HEK293 (cell line): Measurements from ENCODE around the gene PPHLN1.

ENCODE experiments used
- GLI4 ChIP-seq: fragments of 450-650 bp; formaldehyde crosslinking; IDR thresholded peaks from 2 replicates; pipeline ENCODE4 v1.5.1; 2016; ENCODE audit warnings: missing biosample characterization, missing genetic modification characterization
- SCRT1 ChIP-seq: fragments of 450-650 bp; formaldehyde crosslinking; IDR thresholded peaks from 2 replicates; pipeline ENCODE4 v1.5.1; 2016; ENCODE audit warnings: missing biosample characterization, missing genetic modification characterization, borderline replicate concordance
- WT1 ChIP-seq: fragments of 450-650 bp; formaldehyde crosslinking; IDR thresholded peaks from 2 replicates; pipeline ENCODE4 v1.5.1; 2016; ENCODE audit warnings: missing biosample characterization, missing genetic modification characterization
- ZBTB7A ChIP-seq: fragments of 450-650 bp; formaldehyde crosslinking; IDR thresholded peaks from 2 replicates; pipeline ENCODE4 v1.5.1; 2016; ENCODE audit warnings: low read depth, missing biosample characterization, missing genetic modification characterization
- ZFP37 ChIP-seq: fragments of 450-650 bp; formaldehyde crosslinking; IDR thresholded peaks from 2 replicates; pipeline ENCODE4 v1.5.1; 2016; ENCODE audit warnings: missing biosample characterization, missing genetic modification characterization
- ZNF155 ChIP-seq: fragments of 450-650 bp; formaldehyde crosslinking; IDR thresholded peaks from 2 replicates; pipeline ENCODE4 v1.5.1; 2016; ENCODE audit warnings: missing biosample characterization, missing genetic modification characterization
- ZNF202 ChIP-seq: fragments of 450-650 bp; formaldehyde crosslinking; IDR thresholded peaks from 2 replicates; pipeline ENCODE4 v1.5.1; 2016; ENCODE audit warnings: missing biosample characterization, missing genetic modification characterization, borderline replicate concordance
- ZNF37A ChIP-seq: fragments of 450-650 bp; IDR thresholded peaks from 2 replicates; pipeline ENCODE4 v1.5.1; 2018; ENCODE audit warnings: missing biosample characterization, missing genetic modification characterization
- ZNF394 ChIP-seq: fragments of 450-650 bp; formaldehyde crosslinking; IDR thresholded peaks from 2 replicates; pipeline ENCODE4 v1.5.1; 2016; ENCODE audit warnings: missing biosample characterization, missing genetic modification characterization, mild to moderate bottlenecking, moderate library complexity, borderline replicate concordance
- ZNF404 ChIP-seq: fragments of 450-650 bp; formaldehyde crosslinking; IDR thresholded peaks from 2 replicates; pipeline ENCODE4 v1.5.1; 2017; ENCODE audit warnings: missing biosample characterization, missing genetic modification characterization
- ZNF544 ChIP-seq: fragments of 450-650 bp; formaldehyde crosslinking; IDR thresholded peaks from 2 replicates; pipeline ENCODE4 v1.5.0; 2017; ENCODE audit warnings: missing biosample characterization, missing genetic modification characterization
- ZNF558 ChIP-seq: fragments of 450-650 bp; formaldehyde crosslinking; IDR thresholded peaks from 2 replicates; pipeline ENCODE4 v1.5.1; 2016; ENCODE audit warnings: missing biosample characterization, missing genetic modification characterization
- ZNF561 ChIP-seq: fragments of 450-650 bp; IDR thresholded peaks from 2 replicates; pipeline ENCODE4 v1.5.1; 2018; ENCODE audit warnings: missing biosample characterization, missing genetic modification characterization, borderline replicate concordance
- ZNF600 ChIP-seq: fragments of 450-650 bp; formaldehyde crosslinking; IDR thresholded peaks from 2 replicates; pipeline ENCODE4 v1.5.1; 2016; ENCODE audit warnings: missing biosample characterization, missing genetic modification characterization
- ZNF610 ChIP-seq: fragments of 450-650 bp; formaldehyde crosslinking; IDR thresholded peaks from 2 replicates; pipeline ENCODE4 v1.5.1; 2016; ENCODE audit warnings: missing biosample characterization, missing genetic modification characterization, borderline replicate concordance
- ZNF624 ChIP-seq: fragments of 450-650 bp; formaldehyde crosslinking; IDR thresholded peaks from 2 replicates; pipeline ENCODE4 v1.5.1; 2017; ENCODE audit warnings: missing biosample characterization, missing genetic modification characterization
- ZNF670 ChIP-seq: fragments of 450-650 bp; formaldehyde crosslinking; IDR thresholded peaks from 2 replicates; pipeline ENCODE4 v1.5.1; 2016; ENCODE audit warnings: missing biosample characterization, missing genetic modification characterization, low read depth
- ZNF677 ChIP-seq: fragments of 450-650 bp; IDR thresholded peaks from 2 replicates; pipeline ENCODE4 v1.5.0; 2018; ENCODE audit warnings: missing biosample characterization, mild to moderate bottlenecking, missing genetic modification characterization, moderate library complexity
- ZNF768 ChIP-seq: fragments of 450-650 bp; formaldehyde crosslinking; IDR thresholded peaks from 2 replicates; pipeline ENCODE4 v1.5.1; 2018; ENCODE audit warnings: missing biosample characterization, mild to moderate bottlenecking, missing genetic modification characterization
- ZNF791 ChIP-seq: fragments of 450-650 bp; formaldehyde crosslinking; IDR thresholded peaks from 2 replicates; pipeline ENCODE4 v1.5.1; 2016; ENCODE audit warnings: missing biosample characterization, missing genetic modification characterization
- TF ChIP-seq, protein P1 (sequence below): fragments of 450-650 bp; formaldehyde crosslinking; IDR thresholded peaks from 2 replicates; pipeline ENCODE4 v1.5.1; 2016; ENCODE audit warnings: missing biosample characterization, missing genetic modification characterization, borderline replicate concordance
- TF ChIP-seq, protein P2 (sequence below): fragments of 450-650 bp; formaldehyde crosslinking; IDR thresholded peaks from 2 replicates; pipeline ENCODE4 v1.5.1; 2017; ENCODE audit warnings: missing biosample characterization, missing genetic modification characterization
- TF ChIP-seq, protein P3 (sequence below): fragments of 450-650 bp; formaldehyde crosslinking; IDR thresholded peaks from 2 replicates; pipeline ENCODE4 v1.5.1; 2016; ENCODE audit warnings: missing biosample characterization, missing genetic modification characterization
- TF ChIP-seq, protein P4 (sequence below): fragments of 450-650 bp; formaldehyde crosslinking; IDR thresholded peaks from 2 replicates; pipeline ENCODE4 v1.5.1; 2017; ENCODE audit warnings: missing biosample characterization, missing genetic modification characterization
- TF ChIP-seq, protein P5 (sequence below): fragments of 450-650 bp; formaldehyde crosslinking; IDR thresholded peaks from 2 replicates; pipeline ENCODE4 v1.5.1; 2016; ENCODE audit warnings: missing biosample characterization, missing genetic modification characterization
- TF ChIP-seq, protein P6 (sequence below): fragments of 450-650 bp; formaldehyde crosslinking; IDR thresholded peaks from 2 replicates; pipeline ENCODE4 v1.5.1; 2016; ENCODE audit warnings: missing biosample characterization, missing genetic modification characterization
- TF ChIP-seq, protein P7 (sequence below): fragments of 450-650 bp; formaldehyde crosslinking; IDR thresholded peaks from 2 replicates; pipeline ENCODE4 v1.5.1; 2016; ENCODE audit warnings: missing biosample characterization, missing genetic modification characterization

The PPHLN1 gene

DNA sequence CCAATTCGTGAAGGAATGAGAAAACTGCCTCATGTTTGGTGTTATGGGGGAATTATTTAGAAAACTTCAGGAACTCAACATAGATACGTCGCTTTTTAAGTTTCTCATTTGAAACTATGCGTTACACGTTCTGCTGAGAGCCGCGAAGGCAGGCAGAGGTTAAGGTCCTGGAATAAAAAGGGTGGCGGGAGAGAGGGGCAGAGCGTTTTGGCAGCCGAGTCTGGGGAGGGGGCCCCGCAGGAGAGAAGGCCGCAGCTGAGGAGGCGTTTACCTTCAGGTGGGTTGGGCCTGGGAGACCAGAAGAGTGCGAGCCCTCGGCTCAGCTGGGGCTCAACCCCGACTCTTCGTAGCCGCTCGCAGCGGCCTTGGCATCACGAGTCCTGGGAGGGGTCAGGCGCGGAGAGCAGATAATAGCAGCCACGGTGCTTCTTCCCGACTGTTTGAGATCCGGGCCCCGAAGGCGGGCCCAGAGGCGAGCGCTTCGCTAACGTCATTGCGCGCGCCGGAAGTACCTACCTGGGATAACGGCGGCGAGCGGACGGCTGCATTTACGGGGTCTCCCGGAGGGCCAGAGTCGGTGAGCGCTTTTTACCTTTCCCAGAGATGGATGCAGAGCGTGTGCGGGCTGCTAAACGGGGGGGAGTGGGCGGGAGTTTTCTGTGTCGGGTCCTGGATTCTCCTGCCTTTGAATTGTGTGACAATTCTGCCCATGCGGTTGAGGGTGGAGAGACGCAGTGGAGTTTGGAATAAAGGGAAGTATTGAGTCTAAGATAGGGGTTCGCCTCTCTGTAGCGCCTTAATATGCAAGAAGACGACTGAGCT lies at the start of gene PPHLN1, which contains the start of gene ZCRB1 (continued):
- TF ChIP-seq, protein P1, sequence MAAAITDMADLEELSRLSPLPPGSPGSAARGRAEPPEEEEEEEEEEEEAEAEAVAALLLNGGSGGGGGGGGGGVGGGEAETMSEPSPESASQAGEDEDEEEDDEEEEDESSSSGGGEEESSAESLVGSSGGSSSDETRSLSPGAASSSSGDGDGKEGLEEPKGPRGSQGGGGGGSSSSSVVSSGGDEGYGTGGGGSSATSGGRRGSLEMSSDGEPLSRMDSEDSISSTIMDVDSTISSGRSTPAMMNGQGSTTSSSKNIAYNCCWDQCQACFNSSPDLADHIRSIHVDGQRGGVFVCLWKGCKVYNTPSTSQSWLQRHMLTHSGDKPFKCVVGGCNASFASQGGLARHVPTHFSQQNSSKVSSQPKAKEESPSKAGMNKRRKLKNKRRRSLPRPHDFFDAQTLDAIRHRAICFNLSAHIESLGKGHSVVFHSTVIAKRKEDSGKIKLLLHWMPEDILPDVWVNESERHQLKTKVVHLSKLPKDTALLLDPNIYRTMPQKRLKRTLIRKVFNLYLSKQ (tag by site-specific recombination), result no peak
- no peak; the same call in 1 of the 2 replicates for TF ChIP-seq GLI4 (tag by site-specific recombination)
- no peak for TF ChIP-seq ZNF768 (tag by site-specific recombination)
- no peak for TF ChIP-seq ZNF544 (tag by site-specific recombination)
- TF ChIP-seq ZNF561, result peak; percentile 89
- no peak for TF ChIP-seq ZNF670
- TF ChIP-seq, protein P2, sequence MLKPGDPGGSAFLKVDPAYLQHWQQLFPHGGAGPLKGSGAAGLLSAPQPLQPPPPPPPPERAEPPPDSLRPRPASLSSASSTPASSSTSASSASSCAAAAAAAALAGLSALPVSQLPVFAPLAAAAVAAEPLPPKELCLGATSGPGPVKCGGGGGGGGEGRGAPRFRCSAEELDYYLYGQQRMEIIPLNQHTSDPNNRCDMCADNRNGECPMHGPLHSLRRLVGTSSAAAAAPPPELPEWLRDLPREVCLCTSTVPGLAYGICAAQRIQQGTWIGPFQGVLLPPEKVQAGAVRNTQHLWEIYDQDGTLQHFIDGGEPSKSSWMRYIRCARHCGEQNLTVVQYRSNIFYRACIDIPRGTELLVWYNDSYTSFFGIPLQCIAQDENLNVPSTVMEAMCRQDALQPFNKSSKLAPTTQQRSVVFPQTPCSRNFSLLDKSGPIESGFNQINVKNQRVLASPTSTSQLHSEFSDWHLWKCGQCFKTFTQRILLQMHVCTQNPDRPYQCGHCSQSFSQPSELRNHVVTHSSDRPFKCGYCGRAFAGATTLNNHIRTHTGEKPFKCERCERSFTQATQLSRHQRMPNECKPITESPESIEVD (tag by site-specific recombination), result no peak
- no peak for TF ChIP-seq ZNF558
- TF ChIP-seq, protein P3, sequence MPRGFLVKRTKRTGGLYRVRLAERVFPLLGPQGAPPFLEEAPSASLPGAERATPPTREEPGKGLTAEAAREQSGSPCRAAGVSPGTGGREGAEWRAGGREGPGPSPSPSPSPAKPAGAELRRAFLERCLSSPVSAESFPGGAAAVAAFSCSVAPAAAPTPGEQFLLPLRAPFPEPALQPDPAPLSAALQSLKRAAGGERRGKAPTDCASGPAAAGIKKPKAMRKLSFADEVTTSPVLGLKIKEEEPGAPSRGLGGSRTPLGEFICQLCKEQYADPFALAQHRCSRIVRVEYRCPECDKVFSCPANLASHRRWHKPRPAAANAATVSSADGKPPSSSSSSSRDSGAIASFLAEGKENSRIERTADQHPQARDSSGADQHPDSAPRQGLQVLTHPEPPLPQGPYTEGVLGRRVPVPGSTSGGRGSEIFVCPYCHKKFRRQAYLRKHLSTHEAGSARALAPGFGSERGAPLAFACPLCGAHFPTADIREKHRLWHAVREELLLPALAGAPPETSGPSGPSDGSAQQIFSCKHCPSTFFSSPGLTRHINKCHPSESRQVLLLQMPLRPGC (tag by site-specific recombination), result 0 out of 2 replicates have a peak, but pooled peaks have one; percentile 2
- TF ChIP-seq ZNF677 (tag by site-specific recombination), result no peak
- peak; percentile 89 for TF ChIP-seq ZNF600 (tag by site-specific recombination)
- TF ChIP-seq ZNF624 (tag by site-specific recombination), result no peak
- 0 out of 2 replicates have a peak, but pooled peaks have one; percentile 74 for TF ChIP-seq ZNF610
- TF ChIP-seq, protein P4, sequence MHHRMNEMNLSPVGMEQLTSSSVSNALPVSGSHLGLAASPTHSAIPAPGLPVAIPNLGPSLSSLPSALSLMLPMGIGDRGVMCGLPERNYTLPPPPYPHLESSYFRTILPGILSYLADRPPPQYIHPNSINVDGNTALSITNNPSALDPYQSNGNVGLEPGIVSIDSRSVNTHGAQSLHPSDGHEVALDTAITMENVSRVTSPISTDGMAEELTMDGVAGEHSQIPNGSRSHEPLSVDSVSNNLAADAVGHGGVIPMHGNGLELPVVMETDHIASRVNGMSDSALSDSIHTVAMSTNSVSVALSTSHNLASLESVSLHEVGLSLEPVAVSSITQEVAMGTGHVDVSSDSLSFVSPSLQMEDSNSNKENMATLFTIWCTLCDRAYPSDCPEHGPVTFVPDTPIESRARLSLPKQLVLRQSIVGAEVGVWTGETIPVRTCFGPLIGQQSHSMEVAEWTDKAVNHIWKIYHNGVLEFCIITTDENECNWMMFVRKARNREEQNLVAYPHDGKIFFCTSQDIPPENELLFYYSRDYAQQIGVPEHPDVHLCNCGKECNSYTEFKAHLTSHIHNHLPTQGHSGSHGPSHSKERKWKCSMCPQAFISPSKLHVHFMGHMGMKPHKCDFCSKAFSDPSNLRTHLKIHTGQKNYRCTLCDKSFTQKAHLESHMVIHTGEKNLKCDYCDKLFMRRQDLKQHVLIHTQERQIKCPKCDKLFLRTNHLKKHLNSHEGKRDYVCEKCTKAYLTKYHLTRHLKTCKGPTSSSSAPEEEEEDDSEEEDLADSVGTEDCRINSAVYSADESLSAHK (tag by site-specific recombination), result no peak
- no peak for TF ChIP-seq ZNF202
- no peak for TF ChIP-seq WT1 (tag by site-specific recombination)
- TF ChIP-seq ZBTB7A (tag by site-specific recombination), result no peak
- TF ChIP-seq ZNF394 (tag by site-specific recombination), result no peak; the same call in 1 of the 2 replicates
- TF ChIP-seq, protein P5, sequence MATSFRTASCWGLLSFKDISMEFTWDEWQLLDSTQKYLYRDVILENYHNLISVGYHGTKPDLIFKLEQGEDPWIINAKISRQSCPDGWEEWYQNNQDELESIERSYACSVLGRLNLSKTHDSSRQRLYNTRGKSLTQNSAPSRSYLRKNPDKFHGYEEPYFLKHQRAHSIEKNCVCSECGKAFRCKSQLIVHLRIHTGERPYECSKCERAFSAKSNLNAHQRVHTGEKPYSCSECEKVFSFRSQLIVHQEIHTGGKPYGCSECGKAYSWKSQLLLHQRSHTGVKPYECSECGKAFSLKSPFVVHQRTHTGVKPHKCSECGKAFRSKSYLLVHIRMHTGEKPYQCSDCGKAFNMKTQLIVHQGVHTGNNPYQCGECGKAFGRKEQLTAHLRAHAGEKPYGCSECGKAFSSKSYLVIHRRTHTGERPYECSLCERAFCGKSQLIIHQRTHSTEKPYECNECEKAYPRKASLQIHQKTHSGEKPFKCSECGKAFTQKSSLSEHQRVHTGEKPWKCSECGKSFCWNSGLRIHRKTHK (tag by site-specific recombination), result no peak
- TF ChIP-seq, protein P6, sequence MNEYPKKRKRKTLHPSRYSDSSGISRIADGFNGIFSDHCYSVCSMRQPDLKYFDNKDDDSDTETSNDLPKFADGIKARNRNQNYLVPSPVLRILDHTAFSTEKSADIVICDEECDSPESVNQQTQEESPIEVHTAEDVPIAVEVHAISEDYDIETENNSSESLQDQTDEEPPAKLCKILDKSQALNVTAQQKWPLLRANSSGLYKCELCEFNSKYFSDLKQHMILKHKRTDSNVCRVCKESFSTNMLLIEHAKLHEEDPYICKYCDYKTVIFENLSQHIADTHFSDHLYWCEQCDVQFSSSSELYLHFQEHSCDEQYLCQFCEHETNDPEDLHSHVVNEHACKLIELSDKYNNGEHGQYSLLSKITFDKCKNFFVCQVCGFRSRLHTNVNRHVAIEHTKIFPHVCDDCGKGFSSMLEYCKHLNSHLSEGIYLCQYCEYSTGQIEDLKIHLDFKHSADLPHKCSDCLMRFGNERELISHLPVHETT (tag by site-specific recombination), result no peak
- TF ChIP-seq, protein P7, sequence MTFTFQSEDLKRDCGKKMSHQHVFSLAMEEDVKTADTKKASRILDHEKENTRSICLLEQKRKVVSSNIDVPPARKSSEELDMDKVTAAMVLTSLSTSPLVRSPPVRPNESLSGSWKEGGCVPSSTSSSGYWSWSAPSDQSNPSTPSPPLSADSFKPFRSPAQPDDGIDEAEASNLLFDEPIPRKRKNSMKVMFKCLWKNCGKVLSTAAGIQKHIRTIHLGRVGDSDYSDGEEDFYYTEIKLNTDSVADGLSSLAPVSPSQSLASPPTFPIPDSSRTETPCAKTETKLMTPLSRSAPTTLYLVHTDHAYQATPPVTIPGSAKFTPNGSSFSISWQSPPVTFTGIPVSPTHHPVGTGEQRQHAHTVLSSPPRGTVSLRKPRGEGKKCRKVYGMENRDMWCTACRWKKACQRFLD (tag by site-specific recombination), result no peak
- TF ChIP-seq ZNF404, result no peak
- no peak for TF ChIP-seq SCRT1 (tag by site-specific recombination)
- 0 out of 2 replicates have a peak, but pooled peaks have one; percentile 47 for TF ChIP-seq ZFP37
- TF ChIP-seq ZNF791 (tag by site-specific recombination), result no peak
- no peak for TF ChIP-seq ZNF37A (tag by site-specific recombination)
- no peak for TF ChIP-seq ZNF155 (tag by site-specific recombination)
